Omental fat pad (tissue), 4 donors: Measurements from ENCODE around the gene CMTM4. TPM values are rescaled to one million over a fixed set of nuclear protein-coding genes. Genes with fewer than 3 reads are reported as not detected.

ENCODE experiments used
- ATAC-seq: fragments of 150-250 bp; one replicate; pipeline ENCODE4 v1.9.1; 2016; ENCODE audit warnings: mild to moderate bottlenecking, moderate library complexity; ENCODE audit not compliant: low FRiP score
- DNase-seq: peaks from one replicate; pipeline ENCODE4 v3.0.0-alpha.2; 2019; ENCODE audit warnings: low spot score
- CTCF ChIP-seq, 3 donors: fragments of 450-650 bp; IDR thresholded peaks; one replicate each; pipeline ENCODE4 v1.5.1; 2016 to 2017; ENCODE audit warnings: antibody characterized with exemption in 3 of 3, mild to moderate bottlenecking in 3 of 3, moderate library complexity in 2 of 3
- total RNA-seq, 4 donors: library from RNA; depleted of rRNA; stranded (reverse); fragments of >200 nt; gene quantifications; one replicate each; pipeline ENCODE4 v1.1.0, GENCODE V29; 2016

Gene CMTM4
- total RNA-seq, 4 donors from 2014 or later: 12.6 to 29.9 (median 23.8) TPM

GRCh38 chr16:66695935-66696668 is 441 bp downstream of the CMTM4 start:
- no peak for TF ChIP-seq CTCF (IDR thresholded peaks at IDR 0.05)
- ATAC-seq (peak; percentile 21), DNase-seq (no peak)

DNA sequence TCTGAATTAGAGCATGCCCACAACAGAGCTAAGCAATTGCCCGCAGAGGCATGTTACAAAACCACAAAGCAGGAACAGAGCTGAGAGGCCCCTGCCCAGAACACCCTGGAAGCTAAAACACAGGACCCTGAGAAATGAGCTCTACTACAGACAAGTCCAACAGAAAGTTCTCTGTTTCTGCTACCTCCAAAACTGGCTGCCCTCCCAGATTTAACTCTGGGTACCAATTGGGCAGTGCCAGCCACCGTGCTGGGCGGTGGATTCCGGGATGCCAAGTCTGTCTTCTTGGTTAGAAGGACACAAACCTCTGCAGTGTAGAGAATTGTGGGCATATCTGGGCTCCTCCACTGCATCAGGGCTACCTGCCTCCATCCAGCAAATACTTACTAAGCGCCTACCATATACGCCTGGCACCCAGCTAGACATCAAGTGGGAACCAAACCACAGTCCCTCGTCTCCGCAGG is 1.0 kb downstream of the CMTM4 start:
- ATAC-seq (no peak), DNase-seq (no peak)

DNA sequence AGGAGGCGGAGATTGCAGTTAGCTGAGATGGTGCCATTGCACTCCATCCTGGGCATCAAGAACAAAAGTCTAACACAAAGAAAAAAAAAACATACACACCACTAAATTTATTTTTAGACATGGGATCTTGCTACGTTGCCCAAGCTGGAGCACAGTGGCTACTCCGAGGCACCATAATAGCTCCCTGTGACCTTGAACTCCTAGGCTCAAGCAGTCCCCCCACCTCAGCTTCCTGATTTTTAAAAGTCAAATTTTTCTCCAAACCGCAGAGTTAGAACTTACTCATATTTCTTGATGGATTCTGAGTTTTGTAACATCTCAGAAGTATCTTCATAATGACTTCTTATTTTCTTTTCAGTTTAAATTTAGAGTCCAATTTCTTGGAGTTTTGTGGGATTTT is 3.4 kb downstream of the CMTM4 start:
- ATAC-seq (no peak), DNase-seq (no peak)
- no peak for TF ChIP-seq CTCF (IDR thresholded peaks at IDR 0.05)

More for the DNA sequence above, 1.0 kb downstream of the CMTM4 start:
- no peak for TF ChIP-seq CTCF (IDR thresholded peaks at IDR 0.05)

DNA sequence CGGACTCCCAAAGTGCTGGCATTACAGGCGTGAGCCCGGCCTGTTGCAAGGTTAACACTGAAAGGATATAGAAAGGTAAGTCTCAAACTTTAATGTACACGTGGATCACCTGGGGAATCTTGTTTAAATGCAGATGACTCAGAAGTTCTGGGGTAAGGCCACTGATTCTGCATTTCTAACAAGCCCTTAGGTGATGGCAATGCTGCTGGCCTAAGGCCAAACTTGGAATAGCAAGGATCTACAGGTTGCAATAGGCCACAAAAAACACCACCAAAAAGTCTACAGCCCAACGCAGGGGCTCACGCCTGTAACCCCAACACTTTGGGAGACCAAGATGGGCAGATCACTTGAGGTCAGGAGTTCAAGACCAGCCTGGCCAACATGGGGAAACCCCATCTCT is 4.2 kb downstream of the CMTM4 start:
- ATAC-seq (no peak), DNase-seq (no peak)
- TF ChIP-seq CTCF (IDR thresholded peaks at IDR 0.05): no peak

GRCh38 chr16:66691234-66691633 is 5.3 kb downstream of the CMTM4 start:
- no peak for DNase-seq
- TF ChIP-seq CTCF (IDR thresholded peaks at IDR 0.05): no peak

DNA sequence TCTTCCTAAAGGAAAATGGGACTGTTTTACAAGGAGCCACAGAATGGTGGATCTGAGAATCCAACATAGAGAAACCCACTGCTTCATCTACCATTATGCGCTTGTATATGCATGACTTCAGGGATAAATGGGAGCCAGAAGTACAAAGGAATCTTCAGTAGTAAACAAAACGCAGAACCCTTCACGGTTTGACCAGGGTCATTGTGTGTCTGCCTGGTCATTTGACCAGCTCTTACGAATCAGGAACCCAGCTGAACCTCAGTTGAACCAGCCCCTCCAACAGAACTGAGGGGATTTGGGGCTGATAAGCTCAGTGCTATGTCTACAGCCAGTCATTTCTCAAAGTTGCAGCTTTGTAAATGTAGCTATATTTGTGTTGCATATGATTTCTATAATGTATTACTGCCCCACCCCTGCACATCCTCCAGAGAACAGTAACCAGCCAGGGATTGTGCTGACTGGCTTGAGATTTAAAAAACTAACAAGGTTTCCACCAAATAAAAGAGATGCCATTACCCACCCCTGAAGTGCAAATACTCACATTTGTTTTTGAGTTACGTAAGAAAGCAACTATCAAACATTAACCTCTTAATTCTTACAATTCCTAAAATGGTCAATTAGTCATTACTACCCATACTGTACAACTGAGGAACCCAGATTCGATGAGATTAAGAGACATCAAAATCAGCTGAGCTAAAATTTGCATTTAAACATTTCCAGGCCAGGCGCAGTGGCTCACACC is 6.3 kb downstream of the CMTM4 start:
- no peak for TF ChIP-seq CTCF (IDR thresholded peaks at IDR 0.05)

More at GRCh38 chr16:66691234-66691633, 5.3 kb downstream of the CMTM4 start:
- no peak for ATAC-seq

More for the DNA sequence above, 6.3 kb downstream of the CMTM4 start:
- DNase-seq (no peak), ATAC-seq (no peak)
